AG04450 (cell line): ENCODE results near the gene RIN3. TPM values are rescaled to one million over a fixed set of nuclear protein-coding genes. Genes with fewer than 3 reads are reported as not detected.
A peak's percentile ranks its signal among the peaks of the same experiment; 100 is the strongest.

Experiments used
- CTCF ChIA-PET: fragments of 300-600, 350-600 bp; formaldehyde crosslinking; extraction: SDS; loops from one replicate; lab custom pipeline; 2022; ENCODE audit warnings: antibody characterized with exemption, inconsistent platforms; lab: Charles Lee
- POLR2A ChIA-PET: fragments of 350-600 bp; formaldehyde crosslinking; extraction: SDS; loops from one replicate; lab custom pipeline; 2021; ENCODE audit warnings: antibody characterized with exemption, inconsistent platforms; lab: Yijun Ruan, JAX
- DNase-seq: peaks from one replicate; pipeline ENCODE4 v3.0.0-alpha.2; 2011; ENCODE audit warnings: low read depth, low spot score
- H3K27ac ChIP-seq: one replicate; pipeline ENCODE4 v1.5.1; 2012; ENCODE audit warnings: low read depth, low read length, control low read depth
- H3K27me3 ChIP-seq: one replicate; pipeline ENCODE4 v1.6.0; 2012; ENCODE audit warnings: low read length; ENCODE audit not compliant: control insufficient read depth, insufficient read depth
- H3K4me3 ChIP-seq: 2 replicates; pipeline ENCODE4 v1.5.1; 2011; ENCODE audit warnings: mild to moderate bottlenecking, low read depth, low read length, control low read depth
- H3K9me3 ChIP-seq: 2 replicates; pipeline ENCODE4 v1.5.1; 2012; ENCODE audit warnings: low read length; ENCODE audit not compliant: control insufficient read depth, insufficient read depth
- CTCF ChIP-seq: IDR thresholded peaks from 2 replicates; pipeline ENCODE4 v1.5.1; 2011; ENCODE audit warnings: low read depth, low read length, control low read depth, inconsistent platforms
- polyA minus RNA-seq: library from RNA; depleted of rRNA, polyadenylated mRNA; stranded (reverse); fragments of >200 nt; gene quantifications from 2 replicates; pipeline ENCODE4 v1.2.3, GENCODE V29; 2011; rRNA and poly(A)+ RNA removed
- polyA plus RNA-seq: library from polyadenylated mRNA; depleted of rRNA; stranded (reverse); fragments of >200 nt; gene quantifications from 2 replicates; pipeline ENCODE4 v1.2.3, GENCODE V29; 2011; rRNA removed

Gene RIN3, protein sequence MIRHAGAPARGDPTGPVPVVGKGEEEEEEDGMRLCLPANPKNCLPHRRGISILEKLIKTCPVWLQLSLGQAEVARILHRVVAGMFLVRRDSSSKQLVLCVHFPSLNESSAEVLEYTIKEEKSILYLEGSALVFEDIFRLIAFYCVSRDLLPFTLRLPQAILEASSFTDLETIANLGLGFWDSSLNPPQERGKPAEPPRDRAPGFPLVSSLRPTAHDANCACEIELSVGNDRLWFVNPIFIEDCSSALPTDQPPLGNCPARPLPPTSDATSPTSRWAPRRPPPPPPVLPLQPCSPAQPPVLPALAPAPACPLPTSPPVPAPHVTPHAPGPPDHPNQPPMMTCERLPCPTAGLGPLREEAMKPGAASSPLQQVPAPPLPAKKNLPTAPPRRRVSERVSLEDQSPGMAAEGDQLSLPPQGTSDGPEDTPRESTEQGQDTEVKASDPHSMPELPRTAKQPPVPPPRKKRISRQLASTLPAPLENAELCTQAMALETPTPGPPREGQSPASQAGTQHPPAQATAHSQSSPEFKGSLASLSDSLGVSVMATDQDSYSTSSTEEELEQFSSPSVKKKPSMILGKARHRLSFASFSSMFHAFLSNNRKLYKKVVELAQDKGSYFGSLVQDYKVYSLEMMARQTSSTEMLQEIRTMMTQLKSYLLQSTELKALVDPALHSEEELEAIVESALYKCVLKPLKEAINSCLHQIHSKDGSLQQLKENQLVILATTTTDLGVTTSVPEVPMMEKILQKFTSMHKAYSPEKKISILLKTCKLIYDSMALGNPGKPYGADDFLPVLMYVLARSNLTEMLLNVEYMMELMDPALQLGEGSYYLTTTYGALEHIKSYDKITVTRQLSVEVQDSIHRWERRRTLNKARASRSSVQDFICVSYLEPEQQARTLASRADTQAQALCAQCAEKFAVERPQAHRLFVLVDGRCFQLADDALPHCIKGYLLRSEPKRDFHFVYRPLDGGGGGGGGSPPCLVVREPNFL
- 3.7 and 5.6 TPM in 2 replicates for polyA plus RNA-seq
- polyA minus RNA-seq: 8.5 and 9.0 TPM in 2 replicates

DNA sequence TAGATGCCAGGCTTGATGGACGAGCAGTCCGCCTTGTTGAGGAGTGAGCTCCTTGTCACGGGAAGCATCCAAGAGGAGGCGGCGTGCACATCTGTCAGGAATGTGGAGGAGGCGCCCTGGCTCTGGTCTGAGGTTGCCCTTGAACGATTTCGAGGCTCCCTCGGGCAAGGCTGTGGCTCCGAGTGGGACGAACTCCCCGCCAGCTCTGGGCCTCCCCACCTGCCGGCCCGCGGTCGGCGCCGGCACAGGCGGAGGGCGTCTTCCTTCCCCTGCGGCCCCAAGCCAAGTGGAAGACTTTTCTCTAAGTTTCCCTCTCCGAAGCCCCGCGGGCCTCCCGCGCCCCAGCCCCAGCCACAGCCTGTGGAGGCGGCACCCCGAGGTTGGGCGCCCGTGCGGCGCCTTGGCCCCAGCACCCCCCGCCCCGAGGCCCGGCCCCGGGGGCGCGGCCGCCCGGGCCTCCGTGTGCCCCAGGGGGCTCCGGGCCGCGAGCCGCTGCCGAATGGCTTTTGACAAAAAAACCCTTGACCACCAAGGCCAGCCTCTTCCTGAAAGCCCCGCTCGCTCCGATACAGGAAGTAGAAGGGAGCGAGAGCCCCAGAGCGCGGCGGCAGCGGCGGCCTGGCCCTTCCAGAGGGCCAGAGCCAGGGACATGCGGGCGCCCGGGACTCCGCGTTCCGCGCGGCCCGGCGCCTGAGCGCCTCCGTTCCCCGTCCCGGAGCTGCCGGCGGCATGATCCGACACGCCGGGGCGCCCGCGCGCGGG, at the start of gene RIN3:
RIN3 (plus strand) TSS at position 578 of the 762 bp plus-strand sequence; CDS start at position 730, 152 bp downstream.
- Histone ChIP-seq H3K27me3 (no peaks in the 10 kb centered on the region), H3K27ac (peak within 1 kb of the TSS; percentile 52), H3K4me3 (peak within 1 kb of the TSS; percentile 77), H3K9me3 (no peaks in the 10 kb centered on the region; the same call in 1 of the 2 replicates)
- ChIA-PET POLR2A (interaction anchor here (0.6 kb wide), 2 partner anchors 12 to 26 kb away, joined by 4 to 5 read pairs; no protein-coding TSS in a partner anchor), CTCF (no interaction called here)
- no peak for TF ChIP-seq CTCF
- DNase-seq: peak; percentile 27

DNA sequence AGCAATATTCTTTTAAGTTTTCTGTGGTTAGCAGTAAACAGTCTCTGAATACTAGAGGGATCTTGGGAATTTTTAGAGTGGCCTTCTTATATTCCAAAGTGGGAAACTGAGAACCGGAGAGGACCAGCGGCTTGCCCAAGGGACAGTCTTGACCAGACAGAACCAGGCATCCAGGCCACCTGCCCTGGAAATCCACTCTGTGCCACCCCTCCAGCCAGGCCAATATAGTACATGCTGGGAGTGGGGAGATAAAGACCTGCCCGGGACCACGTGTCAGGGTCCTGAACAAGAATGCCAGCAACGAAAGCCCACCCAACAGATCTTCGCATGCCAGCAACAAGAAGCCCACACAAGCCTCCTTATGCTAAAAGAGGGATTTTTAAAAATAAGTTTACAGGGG, 49.4 kb upstream of the RIN3 start:
- H3K27ac ChIP-seq: no peak overlapping the region
- POLR2A ChIA-PET: no interaction called here
- no peaks in the 10 kb centered on the region for H3K27me3 ChIP-seq
- H3K4me3 ChIP-seq: no peak overlapping the region
- peaks cover 16% of the 10 kb centered on the region for H3K9me3 ChIP-seq
- DNase-seq: no peak
- CTCF ChIA-PET: no interaction called here
- TF ChIP-seq CTCF: no peak

DNA sequence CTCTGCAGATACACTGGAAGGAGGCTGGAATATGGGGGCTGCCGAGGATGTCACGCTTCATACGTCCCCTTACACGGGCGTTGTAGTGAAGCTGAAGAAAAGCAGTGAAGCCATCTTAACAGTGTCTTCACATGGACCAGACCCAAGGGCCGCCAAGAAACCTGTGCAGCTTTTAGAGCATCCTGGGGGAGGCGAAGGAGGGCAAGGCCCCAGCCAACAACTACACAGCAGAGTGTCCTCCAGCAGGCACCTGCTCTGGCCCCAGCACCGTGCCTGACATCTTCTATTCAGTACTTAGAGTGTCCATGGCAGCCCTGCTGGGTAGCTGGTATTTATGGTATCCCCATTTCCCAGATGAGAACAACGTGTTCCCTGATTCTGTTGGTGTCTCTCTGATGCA, 48.9 kb upstream of the RIN3 start:
- ChIA-PET POLR2A (no interaction called here), CTCF (interaction anchor here (1.0 kb wide), 1 partner anchor 217 kb away, joined by 3 read pairs; no protein-coding TSS in a partner anchor)
- TF ChIP-seq CTCF: no peak
- DNase-seq: no peak
- Histone ChIP-seq H3K27ac (no peak overlapping the region), H3K4me3 (no peak overlapping the region), H3K9me3 (peaks cover 18% of the 10 kb centered on the region), H3K27me3 (no peaks in the 10 kb centered on the region)

DNA sequence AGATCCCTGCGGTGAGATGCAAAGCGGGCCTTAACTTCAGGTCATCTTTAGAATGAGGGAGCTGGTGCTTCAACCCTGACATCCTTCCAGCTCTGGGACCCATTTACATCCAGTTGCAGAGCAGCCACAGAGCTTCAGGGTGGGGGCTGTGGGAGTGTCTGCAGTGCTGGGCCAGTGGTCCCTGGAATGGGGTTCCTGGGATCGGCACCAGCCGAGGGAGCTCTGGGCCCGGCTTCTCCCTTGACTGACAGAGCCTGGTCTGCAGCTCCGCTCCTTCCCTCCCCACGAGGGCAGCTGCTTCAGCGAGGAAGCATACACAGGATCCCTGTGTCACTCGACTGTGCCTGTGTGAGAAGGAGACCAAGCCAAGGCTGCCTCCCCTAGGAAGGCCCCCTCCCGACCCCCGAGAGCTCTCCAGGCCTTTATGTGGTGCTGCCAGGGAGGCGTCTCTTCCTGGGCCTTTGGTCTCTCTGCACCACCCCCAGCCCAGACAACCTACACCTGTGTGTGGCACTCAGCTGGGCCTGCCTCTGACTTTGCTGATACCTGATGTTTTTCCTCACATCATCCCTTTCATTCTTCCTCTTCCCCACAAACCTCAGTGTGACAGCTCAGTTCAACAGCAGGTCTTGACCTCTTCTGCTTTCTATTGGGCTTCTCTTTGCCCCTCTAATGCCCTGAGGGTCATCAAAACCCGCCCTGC, 48.1 kb upstream of the RIN3 start:
- Histone ChIP-seq H3K4me3 (no peak overlapping the region), H3K27me3 (no peaks in the 10 kb centered on the region), H3K27ac (no peak overlapping the region), H3K9me3 (peaks cover 18% of the 10 kb centered on the region)
- TF ChIP-seq CTCF: no peak
- no peak for DNase-seq
- POLR2A ChIA-PET: no interaction called here
- CTCF ChIA-PET: interaction anchor here (0.9 to 1.9 kb wide), 3 partner anchors 70 to 221 kb away, joined by 3 to 9 read pairs (median 3); no protein-coding TSS in a partner anchor
